ENCODE measurements around the gene PRKCZ. TPM values are rescaled to one million over a fixed set of nuclear protein-coding genes. Genes with fewer than 3 reads are reported as not detected.

Gene PRKCZ
- total RNA-seq, 1 donor from 2014 or later = 2.5 TPM

DNA sequence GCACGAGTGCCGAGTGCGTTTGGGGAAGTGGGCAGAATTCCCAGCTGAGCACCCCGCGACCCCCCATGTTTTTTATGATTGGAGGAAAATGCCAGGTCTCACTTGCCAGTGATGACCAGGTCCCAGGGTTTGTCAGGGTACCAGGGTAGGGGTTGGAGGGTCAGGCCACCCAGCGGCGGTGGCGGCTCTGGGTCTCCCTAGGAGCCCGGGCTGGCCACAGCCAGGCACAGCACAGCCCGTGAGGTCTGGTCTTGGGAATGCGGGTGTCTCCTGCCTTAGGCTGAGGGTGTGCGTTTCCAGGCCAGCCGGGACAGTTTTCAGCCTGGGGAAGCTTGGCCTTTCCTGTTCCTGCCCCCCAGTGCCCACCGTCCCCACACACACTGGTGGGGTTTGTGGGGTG lies 22.7 kb downstream of the PRKCZ start:
- no peak for DNase-seq
- Mint-ChIP-seq H3K4me1 (no peaks in the 10 kb centered on the region), H3K36me3 (ENCODE audit: low read depth) (no peaks in the 10 kb centered on the region), H3K4me3 (no peak overlapping the region), H3K27me3 (no peaks in the 10 kb centered on the region), H3K27ac (no peak overlapping the region), H3K9me3 (peaks cover 5% of the 10 kb centered on the region)
- intact Hi-C loops (cut with micrococcal nuclease) = no loop called here

DNA sequence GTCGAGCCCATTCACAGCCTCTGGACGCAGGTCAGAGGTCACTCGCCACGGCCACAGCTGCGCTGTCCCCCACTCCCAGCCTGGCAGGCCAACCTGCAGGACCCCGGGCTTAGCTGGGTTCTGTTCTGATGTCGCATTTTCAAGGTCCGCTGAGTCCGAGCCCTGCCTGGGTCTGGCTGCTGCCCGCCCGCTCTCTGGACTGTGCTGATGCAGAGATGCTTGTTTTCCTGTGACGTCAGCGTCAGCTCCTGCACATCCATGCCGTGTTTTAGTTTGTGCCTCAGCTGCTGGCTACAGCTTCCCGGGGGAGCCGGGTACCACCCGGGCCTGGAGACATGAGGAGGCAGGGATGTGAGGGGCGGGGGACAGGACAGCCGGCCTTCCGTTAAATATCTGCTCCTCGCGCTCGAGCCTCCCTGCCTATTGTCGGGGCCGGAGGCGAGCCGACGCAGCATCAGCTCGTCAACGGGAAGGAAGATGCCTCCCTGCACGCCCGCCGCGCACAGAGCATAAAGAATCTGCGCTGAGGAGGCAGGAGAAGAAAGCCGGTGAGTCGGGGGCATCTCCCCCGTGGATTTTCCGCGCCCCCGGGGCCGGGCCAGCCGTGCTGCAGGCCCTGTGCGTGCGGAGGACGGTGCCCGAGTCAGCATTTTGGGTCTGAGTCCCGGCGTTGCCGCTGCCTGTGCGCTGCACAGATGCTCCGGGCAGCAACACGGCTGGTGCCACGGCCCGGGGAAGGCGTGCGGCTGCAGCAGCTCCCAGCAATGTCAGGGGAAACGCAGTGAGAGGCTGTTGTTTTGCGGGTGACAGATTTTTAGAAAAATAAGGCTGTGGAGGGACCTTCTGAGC lies 23.4 kb downstream of the PRKCZ start:
- Mint-ChIP-seq H3K4me3 (no peak overlapping the region), H3K27ac (no peak overlapping the region), H3K4me1 (no peaks in the 10 kb centered on the region), H3K36me3 (ENCODE audit: low read depth) (no peaks in the 10 kb centered on the region), H3K27me3 (no peaks in the 10 kb centered on the region), H3K9me3 (peaks cover 12% of the 10 kb centered on the region)
- no peak for DNase-seq
- intact Hi-C loops (cut with micrococcal nuclease) = no loop called here

DNA sequence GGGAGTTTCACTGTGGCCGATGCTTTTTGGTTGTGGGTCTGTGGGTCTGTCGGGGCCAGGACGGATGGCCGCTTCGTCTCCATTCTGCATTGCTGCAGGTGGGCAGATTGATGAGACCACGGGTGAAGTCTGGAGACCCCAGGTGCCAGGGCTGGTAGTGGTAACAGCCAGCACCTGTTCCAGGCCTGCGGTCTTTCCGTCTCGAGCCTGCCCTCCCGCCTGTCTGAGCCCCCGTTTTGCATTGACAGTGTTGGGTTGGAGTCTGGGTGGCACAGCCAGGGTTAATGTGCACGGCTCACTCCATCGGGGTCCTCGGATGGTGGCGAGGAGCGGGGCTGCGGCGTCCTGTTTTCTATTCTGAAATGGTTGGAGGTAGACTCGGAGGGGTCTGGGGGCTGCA lies 24.2 kb downstream of the PRKCZ start:
- H3K27ac Mint-ChIP-seq = no peak overlapping the region

DNA sequence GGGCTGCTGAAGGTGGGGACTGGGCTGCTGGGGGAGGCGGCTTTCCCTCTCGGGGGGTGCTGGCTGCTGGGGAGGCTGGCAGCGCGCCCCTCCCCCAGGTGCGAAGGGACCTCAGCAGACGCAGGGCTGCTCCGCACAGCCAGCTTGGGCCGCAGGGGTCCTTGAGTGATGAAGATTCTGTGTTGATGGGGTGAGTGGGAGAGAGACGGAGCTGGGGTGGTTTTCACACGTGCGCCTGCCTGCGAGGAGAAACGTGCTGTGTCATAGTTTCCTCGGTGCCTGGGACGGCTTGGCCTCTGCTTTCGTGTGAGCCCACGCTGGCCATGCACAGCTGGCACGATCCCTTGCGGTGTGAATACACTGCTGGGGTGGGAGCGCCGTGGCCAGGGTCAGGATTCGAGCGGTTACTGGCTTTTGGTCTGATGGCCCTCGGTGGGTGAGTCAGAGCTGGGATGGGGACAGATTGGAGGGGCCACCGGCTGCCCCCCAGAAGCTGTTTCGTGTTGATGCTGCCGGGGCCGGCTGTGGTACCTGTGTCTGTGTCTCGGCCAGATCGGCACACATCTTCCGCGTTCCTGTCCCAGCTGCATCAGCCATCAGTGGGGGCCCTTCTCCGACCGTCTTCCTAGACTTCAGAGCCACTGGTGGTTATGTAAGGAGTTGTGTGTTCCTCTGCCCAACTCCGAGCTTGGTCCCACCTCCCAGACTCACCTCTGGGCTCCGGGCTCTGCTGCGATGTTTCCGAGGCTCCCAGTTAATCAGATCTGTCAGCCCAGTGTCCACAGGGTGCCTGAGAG lies 24.9 kb downstream of the PRKCZ start:
- Mint-ChIP-seq H3K9me3 (peaks cover 13% of the 10 kb centered on the region), H3K36me3 (ENCODE audit: low read depth) (no peaks in the 10 kb centered on the region), H3K27me3 (no peaks in the 10 kb centered on the region), H3K4me3 (no peak overlapping the region), H3K27ac (no peak overlapping the region), H3K4me1 (no peaks in the 10 kb centered on the region)
- DNase-seq = no peak
- intact Hi-C loops (cut with micrococcal nuclease) = no loop called here

More for the DNA sequence above, 24.2 kb downstream of the PRKCZ start:
- Mint-ChIP-seq H3K36me3 (ENCODE audit: low read depth) (no peaks in the 10 kb centered on the region), H3K27me3 (no peaks in the 10 kb centered on the region), H3K4me3 (no peak overlapping the region), H3K9me3 (peaks cover 13% of the 10 kb centered on the region), H3K4me1 (no peaks in the 10 kb centered on the region)
- intact Hi-C loops (cut with micrococcal nuclease) = no loop called here
- no peak for DNase-seq

DNA sequence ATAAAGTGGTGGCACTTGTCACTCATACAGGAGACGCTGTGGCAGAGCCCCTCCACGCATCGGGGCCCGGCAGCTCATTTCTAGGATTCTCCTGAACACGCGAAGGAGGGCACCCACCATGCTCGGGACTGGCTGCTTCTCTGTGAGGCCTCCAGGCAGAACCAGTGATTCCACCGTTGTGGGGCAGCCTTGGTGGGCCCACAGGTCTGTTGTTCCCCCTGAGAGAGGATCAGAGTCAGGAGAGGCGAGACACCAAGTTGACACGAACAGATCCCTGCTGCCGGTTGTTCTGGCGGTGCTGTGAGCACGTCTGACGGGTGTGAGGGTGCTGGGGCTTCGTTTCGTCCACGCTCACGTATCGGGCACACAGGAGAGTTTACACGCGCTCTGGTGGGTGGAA lies 26.6 kb downstream of the PRKCZ start:
- H3K4me1 Mint-ChIP-seq = no peaks in the 10 kb centered on the region
- no peak overlapping the region for H3K27ac Mint-ChIP-seq
- H3K36me3 Mint-ChIP-seq (ENCODE audit: low read depth) = no peaks in the 10 kb centered on the region
- intact Hi-C loops (cut with micrococcal nuclease) = no loop called here
- DNase-seq = no peak
- H3K4me3 Mint-ChIP-seq = no peak overlapping the region
- H3K27me3 Mint-ChIP-seq = no peaks in the 10 kb centered on the region
- peaks cover 13% of the 10 kb centered on the region for H3K9me3 Mint-ChIP-seq

DNA sequence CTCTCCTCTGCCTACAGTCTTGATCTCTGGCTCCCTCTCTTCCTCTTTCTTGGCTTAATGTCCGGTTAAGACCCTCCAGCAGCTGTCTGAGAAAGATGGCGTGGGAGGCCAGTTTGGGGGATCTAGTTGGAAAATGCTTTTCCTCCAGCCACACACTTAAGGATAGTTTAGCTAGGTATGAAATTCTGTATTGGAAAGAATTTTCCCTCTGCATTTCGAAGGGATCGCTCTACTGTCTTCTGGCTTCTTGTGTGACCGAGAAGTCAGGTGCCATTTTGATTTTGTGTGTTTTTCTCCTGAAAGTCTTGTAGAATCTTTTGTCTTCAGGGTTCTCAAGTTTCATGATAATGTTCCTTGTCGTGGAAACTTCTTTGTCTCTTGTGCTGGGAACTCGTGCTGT lies 28.0 kb downstream of the PRKCZ start:
- H3K9me3 Mint-ChIP-seq = peaks cover 13% of the 10 kb centered on the region
- H3K4me3 Mint-ChIP-seq = no peak overlapping the region
- DNase-seq = no peak
- intact Hi-C loops (cut with micrococcal nuclease) = no loop called here
- H3K36me3 Mint-ChIP-seq (ENCODE audit: low read depth) = no peaks in the 10 kb centered on the region
- no peaks in the 10 kb centered on the region for H3K4me1 Mint-ChIP-seq
- no peak overlapping the region for H3K27ac Mint-ChIP-seq
- H3K27me3 Mint-ChIP-seq = no peaks in the 10 kb centered on the region

DNA sequence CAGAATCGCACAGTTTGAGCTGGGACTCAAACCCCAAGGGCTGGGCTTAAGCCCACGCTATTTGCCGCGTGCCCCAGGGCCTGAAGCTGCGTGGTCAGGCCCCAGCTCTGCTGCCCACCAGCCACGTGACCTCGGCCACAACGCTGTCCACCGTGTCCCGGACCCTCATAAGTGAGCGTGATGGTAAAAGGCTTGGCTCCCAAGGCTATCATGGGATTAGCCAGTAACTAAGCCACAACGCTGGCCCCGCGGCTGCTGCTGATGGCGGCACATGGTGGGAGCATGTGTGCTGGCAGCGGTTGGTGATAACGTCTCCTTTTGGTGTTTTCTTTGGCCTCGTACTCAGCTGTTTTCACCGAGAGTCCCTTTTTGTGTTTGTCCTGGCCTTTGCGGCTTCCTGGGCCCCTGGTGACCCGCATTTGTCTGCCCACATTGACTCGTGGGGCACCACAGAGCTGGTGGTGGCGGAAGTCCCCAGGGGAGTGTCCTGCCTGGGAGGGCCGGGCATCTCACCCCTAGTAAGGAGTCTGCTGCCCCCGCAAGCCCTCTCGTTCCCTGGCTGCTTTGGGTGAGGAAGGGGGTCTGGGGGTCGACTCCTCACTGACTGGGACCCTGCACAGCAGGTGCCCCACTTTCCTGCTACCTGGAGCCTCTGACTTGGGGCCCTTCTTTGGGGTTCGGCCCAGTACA lies 29.3 kb downstream of the PRKCZ start:
- Mint-ChIP-seq H3K36me3 (ENCODE audit: low read depth) (no peaks in the 10 kb centered on the region), H3K27me3 (no peaks in the 10 kb centered on the region), H3K4me3 (no peak overlapping the region), H3K9me3 (peaks cover 13% of the 10 kb centered on the region), H3K27ac (no peak overlapping the region), H3K4me1 (no peaks in the 10 kb centered on the region)
- DNase-seq = no peak
- intact Hi-C loops (cut with micrococcal nuclease) = no loop called here

DNA sequence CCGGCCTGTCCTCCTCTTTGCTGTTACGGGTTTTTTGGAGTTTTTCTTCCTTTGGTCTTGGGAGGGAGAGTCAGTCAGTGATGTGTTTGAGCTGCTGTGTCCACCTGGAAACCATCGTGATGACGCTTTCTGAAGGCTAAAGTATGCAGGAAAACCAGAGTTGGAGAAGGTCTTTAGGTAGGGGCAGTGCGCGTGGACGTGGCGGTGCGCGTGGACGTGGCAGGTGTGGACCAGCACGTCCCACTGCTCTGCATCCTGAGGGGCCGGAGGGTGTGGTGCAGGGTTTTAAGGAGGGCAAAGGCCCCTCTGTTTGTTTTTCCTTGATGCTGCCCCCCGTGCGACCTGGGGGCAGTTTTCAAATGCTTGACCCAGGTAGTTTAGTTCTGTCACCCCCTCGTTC lies 29.9 kb downstream of the PRKCZ start:
- H3K27me3 Mint-ChIP-seq = no peaks in the 10 kb centered on the region
- H3K4me3 Mint-ChIP-seq = no peak overlapping the region
- no peak overlapping the region for H3K27ac Mint-ChIP-seq
- intact Hi-C loops (cut with micrococcal nuclease) = no loop called here
- peaks cover 13% of the 10 kb centered on the region for H3K9me3 Mint-ChIP-seq
- no peaks in the 10 kb centered on the region for H3K4me1 Mint-ChIP-seq
- no peak for DNase-seq
- no peaks in the 10 kb centered on the region for H3K36me3 Mint-ChIP-seq (ENCODE audit: low read depth)

DNA sequence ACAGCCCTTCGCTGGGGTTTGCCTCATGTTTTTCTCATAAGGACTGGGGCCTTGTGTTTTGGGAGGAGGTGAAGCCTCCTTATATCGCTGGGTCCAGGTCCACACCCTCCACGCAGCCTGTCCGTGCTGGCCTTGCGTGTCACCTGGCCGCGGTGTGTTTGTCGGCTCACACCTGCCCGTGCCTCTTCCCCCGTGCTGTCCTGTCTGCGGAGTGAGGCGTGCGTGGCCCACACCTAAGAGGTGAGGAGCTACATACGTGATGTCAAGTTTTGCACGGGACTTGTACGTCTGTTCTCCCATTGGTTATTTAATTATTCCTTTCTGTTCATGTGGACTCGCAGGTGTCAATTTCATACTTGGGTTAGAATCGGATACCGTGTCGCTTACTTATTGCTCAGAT lies 30.7 kb downstream of the PRKCZ start:
- intact Hi-C loops (cut with micrococcal nuclease) = no loop called here
- Mint-ChIP-seq H3K36me3 (ENCODE audit: low read depth) (no peaks in the 10 kb centered on the region), H3K4me3 (no peak overlapping the region), H3K27me3 (no peaks in the 10 kb centered on the region), H3K27ac (no peak overlapping the region), H3K9me3 (peaks cover 13% of the 10 kb centered on the region), H3K4me1 (no peaks in the 10 kb centered on the region)
- DNase-seq = no peak

DNA sequence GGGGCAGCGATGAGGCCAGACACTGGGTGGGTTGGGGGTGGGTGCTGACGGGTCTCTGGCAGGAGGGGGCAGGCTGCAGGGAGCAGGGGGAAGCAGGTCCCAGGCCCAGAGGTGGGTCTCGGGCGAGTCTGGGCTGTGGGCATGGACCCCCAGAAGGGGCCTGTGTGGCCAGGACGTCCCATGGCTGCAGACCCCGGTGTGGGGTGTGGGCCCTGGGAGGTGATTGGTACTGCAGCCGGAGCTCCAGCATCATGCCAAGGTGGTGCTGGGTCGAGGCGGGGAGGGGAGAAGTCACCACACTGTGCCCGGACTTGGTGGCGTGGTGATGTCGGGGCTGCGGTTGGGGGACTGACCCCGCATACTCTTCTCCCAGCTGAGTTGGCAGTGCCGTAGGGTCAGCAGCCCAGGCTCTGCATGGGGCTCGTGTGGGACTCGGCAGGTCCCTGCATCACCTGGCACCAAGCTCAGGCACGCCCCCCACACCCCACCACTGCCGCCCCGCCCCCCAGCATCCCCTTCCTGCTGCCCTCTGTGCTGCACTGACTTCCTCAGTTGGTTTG lies 31.2 kb downstream of the PRKCZ start:
- no peaks in the 10 kb centered on the region for H3K27me3 Mint-ChIP-seq
- no peak overlapping the region for H3K4me3 Mint-ChIP-seq
- intact Hi-C loops (cut with micrococcal nuclease) = no loop called here
- peaks cover 13% of the 10 kb centered on the region for H3K9me3 Mint-ChIP-seq
- no peaks in the 10 kb centered on the region for H3K36me3 Mint-ChIP-seq (ENCODE audit: low read depth)
- no peak overlapping the region for H3K27ac Mint-ChIP-seq
- DNase-seq = no peak
- H3K4me1 Mint-ChIP-seq = no peaks in the 10 kb centered on the region

DNA sequence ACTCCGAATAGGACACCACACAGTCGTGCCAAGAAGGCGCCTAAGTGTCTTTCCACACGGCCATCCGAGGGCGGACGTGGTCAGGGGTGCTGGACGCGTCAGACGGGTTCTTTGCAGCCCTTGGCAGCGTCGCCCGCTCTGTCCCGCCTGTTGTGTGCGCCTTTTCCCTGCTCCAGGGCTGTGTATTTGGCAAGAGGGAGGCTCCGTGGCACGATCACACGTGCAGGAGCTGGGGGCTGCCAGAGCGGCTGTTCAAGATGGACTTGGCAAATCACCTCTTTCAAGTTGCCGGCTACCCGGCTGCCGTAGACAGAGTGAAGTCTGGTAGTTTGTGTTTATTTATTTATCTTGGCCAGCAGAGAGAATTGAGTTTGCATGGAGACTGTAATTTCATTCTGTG lies 31.9 kb downstream of the PRKCZ start:
- no peaks in the 10 kb centered on the region for H3K36me3 Mint-ChIP-seq (ENCODE audit: low read depth)
- no peak for DNase-seq
- intact Hi-C loops (cut with micrococcal nuclease) = no loop called here
- peaks cover 13% of the 10 kb centered on the region for H3K9me3 Mint-ChIP-seq
- no peak overlapping the region for H3K4me3 Mint-ChIP-seq
- no peaks in the 10 kb centered on the region for H3K4me1 Mint-ChIP-seq
- H3K27me3 Mint-ChIP-seq = no peaks in the 10 kb centered on the region
- H3K27ac Mint-ChIP-seq = no peak overlapping the region

DNA sequence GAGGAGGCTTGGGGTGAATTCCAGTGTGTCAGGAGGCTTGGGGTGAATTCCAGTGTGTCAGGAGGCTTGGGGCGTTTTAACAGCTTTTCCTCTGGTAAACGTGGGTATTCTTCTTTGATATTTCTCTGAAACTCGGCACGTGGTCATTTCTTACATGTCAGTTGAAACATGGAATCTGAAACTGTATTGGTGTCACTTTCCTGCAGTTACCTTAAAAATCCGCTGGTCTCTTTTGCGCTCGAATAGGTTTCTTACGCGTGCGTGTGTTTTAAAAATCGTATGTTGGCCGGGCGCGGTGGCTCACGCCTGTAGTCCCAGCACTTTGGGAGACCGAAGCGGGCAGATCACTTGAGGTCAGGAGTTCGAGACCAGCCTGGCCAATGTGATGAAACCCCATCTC lies 33.5 kb downstream of the PRKCZ start:
- intact Hi-C loops (cut with micrococcal nuclease) = no loop called here
- H3K4me1 Mint-ChIP-seq = no peaks in the 10 kb centered on the region
- H3K9me3 Mint-ChIP-seq = peaks cover under 1% of the 10 kb centered on the region
- no peaks in the 10 kb centered on the region for H3K27me3 Mint-ChIP-seq
- no peaks in the 10 kb centered on the region for H3K36me3 Mint-ChIP-seq (ENCODE audit: low read depth)
- DNase-seq = no peak
- H3K4me3 Mint-ChIP-seq = no peak overlapping the region
- no peak overlapping the region for H3K27ac Mint-ChIP-seq

DNA sequence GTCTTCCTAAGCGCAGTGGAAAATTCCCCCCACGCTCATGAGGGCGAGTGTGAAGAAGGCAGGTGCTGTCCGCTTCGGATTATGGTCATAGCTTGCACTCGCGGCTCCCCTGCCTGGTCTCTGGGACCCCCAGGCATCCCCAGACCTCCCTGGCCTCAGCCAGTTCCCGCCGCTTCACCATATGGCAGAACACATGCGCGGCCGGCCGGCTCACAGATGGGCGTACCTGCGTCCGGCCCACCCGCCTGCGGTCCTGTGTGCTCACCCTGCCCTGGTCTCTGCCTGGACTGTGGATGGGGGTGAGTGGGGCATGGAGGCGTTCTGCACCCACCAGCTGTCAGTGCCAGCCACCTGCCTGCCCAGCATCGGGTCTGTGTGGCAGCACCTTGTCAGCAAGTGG lies 34.1 kb downstream of the PRKCZ start:
- intact Hi-C loops (cut with micrococcal nuclease) = no loop called here
- no peaks in the 10 kb centered on the region for H3K4me1 Mint-ChIP-seq
- H3K36me3 Mint-ChIP-seq (ENCODE audit: low read depth) = no peaks in the 10 kb centered on the region
- H3K4me3 Mint-ChIP-seq = no peak overlapping the region
- DNase-seq = no peak
- no peaks in the 10 kb centered on the region for H3K9me3 Mint-ChIP-seq
- H3K27me3 Mint-ChIP-seq = no peaks in the 10 kb centered on the region
- no peak overlapping the region for H3K27ac Mint-ChIP-seq

DNA sequence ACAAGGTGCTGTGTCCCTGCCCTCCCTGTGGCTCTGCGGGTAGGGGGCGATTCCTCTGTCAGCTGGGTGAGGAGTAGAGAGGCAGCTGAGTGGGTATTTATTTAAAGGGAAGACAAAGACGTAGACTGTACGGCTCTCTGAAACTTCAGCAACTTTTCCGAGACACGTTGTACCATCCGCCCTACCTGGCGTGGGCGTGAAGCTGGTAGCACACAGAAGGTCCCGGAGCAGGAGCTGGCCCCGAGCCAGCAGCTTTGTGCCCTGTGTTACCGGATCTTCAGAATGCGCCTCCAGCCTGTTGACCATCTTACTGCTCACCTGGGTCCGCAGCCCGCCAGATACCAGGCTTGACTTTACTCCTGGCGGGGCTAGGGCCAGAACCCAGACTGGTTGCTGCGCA lies 34.9 kb downstream of the PRKCZ start:
- Mint-ChIP-seq H3K4me3 (no peak overlapping the region), H3K27me3 (no peaks in the 10 kb centered on the region), H3K36me3 (ENCODE audit: low read depth) (no peaks in the 10 kb centered on the region), H3K9me3 (no peaks in the 10 kb centered on the region), H3K27ac (no peak overlapping the region), H3K4me1 (no peaks in the 10 kb centered on the region)
- intact Hi-C loops (cut with micrococcal nuclease) = no loop called here
- no peak for DNase-seq
